ENCODE results near the gene TIFAB. TPM values are rescaled to one million over a fixed set of nuclear protein-coding genes. Genes with fewer than 3 reads are reported as not detected.

TIFAB gene
- total and polyA plus RNA-seq, 2 experiments from 2014 or later = not detected

- TF ChIP-seq REST (IDR thresholded peaks at IDR 0.05; ENCODE audit: unreplicated experiment) = no peak
- no peak for TF ChIP-seq EZH2phosphoT487 (IDR thresholded peaks at IDR 0.05; ENCODE audit: unreplicated experiment)
- TF ChIP-seq ETS1 (IDR thresholded peaks at IDR 0.05) = no peak
- no peak for TF ChIP-seq POLR2AphosphoS5 (IDR thresholded peaks at IDR 0.05; ENCODE audit: low read depth)
- TF ChIP-seq ZNF331 (CRISPR knock-in tag; IDR thresholded peaks at IDR 0.05; ENCODE audit: low read depth) = no peak
- TF ChIP-seq EZH2 (IDR thresholded peaks at IDR 0.05; ENCODE audit: low read depth, unreplicated experiment) = no peak
These were observed 15.2 kb downstream of the TIFAB start (continued) for GRCh38 chr5:135436951-135437418.

GRCh38 chr5:135435467-135436330, 16.5 kb downstream of the TIFAB start:
- no peaks in the 10 kb centered on the region for H3K9me3 Mint-ChIP-seq
- Histone ChIP-seq H3K4me2 (no peak overlapping the region), H3K4me3 (no peak overlapping the region), H2AFZ (no peak overlapping the region), H4K20me1 (replicated peaks; ENCODE audit: insufficient read depth) (no peaks in the 10 kb centered on the region), H3F3A (replicated peaks; ENCODE audit: low read depth) (no peaks in the 10 kb centered on the region), H3K27me3 (ENCODE audit: insufficient read depth) (no peaks in the 10 kb centered on the region), H3K36me3 (ENCODE audit: insufficient read depth) (no peaks in the 10 kb centered on the region), H3K27ac (ENCODE audit: low read depth) (no peak overlapping the region), H3K4me1 (ENCODE audit: insufficient read depth) (no peaks in the 10 kb centered on the region), H3K79me2 (replicated peaks; ENCODE audit: insufficient read depth) (no peaks in the 10 kb centered on the region), H3K9me2 (ENCODE audit: insufficient read depth) (no peaks in the 10 kb centered on the region)
- DNase-seq (ENCODE audit: low spot score) = no peak
- no peak for ATAC-seq
- H3K27ac Mint-ChIP-seq = no peak overlapping the region
- H3K4me1 Mint-ChIP-seq = peaks cover 15% of the 10 kb centered on the region
- no peaks in the 10 kb centered on the region for H3K36me3 Mint-ChIP-seq (ENCODE audit: low read depth)
- peaks cover 2% of the 10 kb centered on the region for H3K27me3 Mint-ChIP-seq (ENCODE audit: insufficient read depth, low read depth, poor library complexity)
- H3K4me3 Mint-ChIP-seq = no peak overlapping the region
- TF ChIP-seq NANOG (IDR thresholded peaks at IDR 0.05; ENCODE audit: borderline replicate concordance) (no peak), STAT1 (IDR thresholded peaks at IDR 0.05; ENCODE audit: unreplicated experiment) (no peak), EZH2phosphoT487 (IDR thresholded peaks at IDR 0.05; ENCODE audit: unreplicated experiment) (no peak), ZNF331 (CRISPR knock-in tag; IDR thresholded peaks at IDR 0.05; ENCODE audit: low read depth) (no peak), ETS1 (IDR thresholded peaks at IDR 0.05) (no peak), CREB1 (CRISPR knock-in tag; IDR thresholded peaks at IDR 0.05; ENCODE audit: low read depth) (no peak), POLR2AphosphoS5 (IDR thresholded peaks at IDR 0.05; ENCODE audit: low read depth) (no peak), ZNF114 (CRISPR knock-in tag; IDR thresholded peaks at IDR 0.05) (no peak)
- TF ChIP-seq, protein P1, sequence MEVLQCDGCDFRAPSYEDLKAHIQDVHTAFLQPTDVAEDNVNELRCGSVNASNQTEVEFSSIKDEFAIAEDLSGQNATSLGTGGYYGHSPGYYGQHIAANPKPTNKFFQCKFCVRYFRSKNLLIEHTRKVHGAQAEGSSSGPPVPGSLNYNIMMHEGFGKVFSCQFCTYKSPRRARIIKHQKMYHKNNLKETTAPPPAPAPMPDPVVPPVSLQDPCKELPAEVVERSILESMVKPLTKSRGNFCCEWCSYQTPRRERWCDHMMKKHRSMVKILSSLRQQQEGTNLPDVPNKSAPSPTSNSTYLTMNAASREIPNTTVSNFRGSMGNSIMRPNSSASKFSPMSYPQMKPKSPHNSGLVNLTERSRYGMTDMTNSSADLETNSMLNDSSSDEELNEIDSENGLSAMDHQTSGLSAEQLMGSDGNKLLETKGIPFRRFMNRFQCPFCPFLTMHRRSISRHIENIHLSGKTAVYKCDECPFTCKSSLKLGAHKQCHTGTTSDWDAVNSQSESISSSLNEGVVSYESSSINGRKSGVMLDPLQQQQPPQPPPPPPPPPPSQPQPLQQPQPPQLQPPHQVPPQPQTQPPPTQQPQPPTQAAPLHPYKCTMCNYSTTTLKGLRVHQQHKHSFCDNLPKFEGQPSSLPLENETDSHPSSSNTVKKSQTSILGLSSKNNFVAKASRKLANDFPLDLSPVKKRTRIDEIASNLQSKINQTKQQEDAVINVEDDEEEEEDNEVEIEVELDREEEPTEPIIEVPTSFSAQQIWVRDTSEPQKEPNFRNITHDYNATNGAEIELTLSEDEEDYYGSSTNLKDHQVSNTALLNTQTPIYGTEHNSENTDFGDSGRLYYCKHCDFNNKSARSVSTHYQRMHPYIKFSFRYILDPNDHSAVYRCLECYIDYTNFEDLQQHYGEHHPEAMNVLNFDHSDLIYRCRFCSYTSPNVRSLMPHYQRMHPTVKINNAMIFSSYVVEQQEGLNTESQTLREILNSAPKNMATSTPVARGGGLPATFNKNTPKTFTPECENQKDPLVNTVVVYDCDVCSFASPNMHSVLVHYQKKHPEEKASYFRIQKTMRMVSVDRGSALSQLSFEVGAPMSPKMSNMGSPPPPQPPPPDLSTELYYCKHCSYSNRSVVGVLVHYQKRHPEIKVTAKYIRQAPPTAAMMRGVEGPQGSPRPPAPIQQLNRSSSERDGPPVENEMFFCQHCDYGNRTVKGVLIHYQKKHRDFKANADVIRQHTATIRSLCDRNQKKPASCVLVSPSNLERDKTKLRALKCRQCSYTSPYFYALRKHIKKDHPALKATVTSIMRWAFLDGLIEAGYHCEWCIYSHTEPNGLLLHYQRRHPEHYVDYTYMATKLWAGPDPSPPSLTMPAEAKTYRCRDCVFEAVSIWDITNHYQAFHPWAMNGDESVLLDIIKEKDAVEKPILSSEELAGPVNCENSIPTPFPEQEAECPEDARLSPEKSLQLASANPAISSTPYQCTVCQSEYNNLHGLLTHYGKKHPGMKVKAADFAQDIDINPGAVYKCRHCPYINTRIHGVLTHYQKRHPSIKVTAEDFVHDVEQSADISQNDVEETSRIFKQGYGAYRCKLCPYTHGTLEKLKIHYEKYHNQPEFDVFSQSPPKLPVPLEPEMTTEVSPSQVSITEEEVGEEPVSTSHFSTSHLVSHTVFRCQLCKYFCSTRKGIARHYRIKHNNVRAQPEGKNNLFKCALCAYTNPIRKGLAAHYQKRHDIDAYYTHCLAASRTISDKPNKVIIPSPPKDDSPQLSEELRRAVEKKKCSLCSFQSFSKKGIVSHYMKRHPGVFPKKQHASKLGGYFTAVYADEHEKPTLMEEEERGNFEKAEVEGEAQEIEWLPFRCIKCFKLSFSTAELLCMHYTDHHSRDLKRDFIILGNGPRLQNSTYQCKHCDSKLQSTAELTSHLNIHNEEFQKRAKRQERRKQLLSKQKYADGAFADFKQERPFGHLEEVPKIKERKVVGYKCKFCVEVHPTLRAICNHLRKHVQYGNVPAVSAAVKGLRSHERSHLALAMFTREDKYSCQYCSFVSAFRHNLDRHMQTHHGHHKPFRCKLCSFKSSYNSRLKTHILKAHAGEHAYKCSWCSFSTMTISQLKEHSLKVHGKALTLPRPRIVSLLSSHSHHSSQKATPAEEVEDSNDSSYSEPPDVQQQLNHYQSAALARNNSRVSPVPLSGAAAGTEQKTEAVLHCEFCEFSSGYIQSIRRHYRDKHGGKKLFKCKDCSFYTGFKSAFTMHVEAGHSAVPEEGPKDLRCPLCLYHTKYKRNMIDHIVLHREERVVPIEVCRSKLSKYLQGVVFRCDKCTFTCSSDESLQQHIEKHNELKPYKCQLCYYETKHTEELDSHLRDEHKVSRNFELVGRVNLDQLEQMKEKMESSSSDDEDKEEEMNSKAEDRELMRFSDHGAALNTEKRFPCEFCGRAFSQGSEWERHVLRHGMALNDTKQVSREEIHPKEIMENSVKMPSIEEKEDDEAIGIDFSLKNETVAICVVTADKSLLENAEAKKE (CRISPR knock-in tag; IDR thresholded peaks at IDR 0.05) = no peak

All from GM23338 (cell line).